H1 (cell line): Measurements from ENCODE around the gene C19orf47. TPM values are rescaled to one million over a fixed set of nuclear protein-coding genes. Genes with fewer than 3 reads are reported as not detected.

Experiments used
- EP300 ChIP-seq, 2 experiments: IDR thresholded peaks; 1 replicate in 1 of 2; 2 replicates in 1 of 2; pipeline ENCODE4 v1.6.1; 2011 to 2012; ENCODE audit warnings: low read depth in 2 of 2, low read length in 2 of 2, mild to moderate bottlenecking in 2 of 2, borderline replicate concordance in 1 of 2, inconsistent platforms in 1 of 2, moderate library complexity in 1 of 2
- RAD21 ChIP-seq, 2 experiments: IDR thresholded peaks in 1 of 2; conservative IDR thresholded peaks in 1 of 2; 2 replicates each; pipeline ENCODE4 v1.6.1; 2011; ENCODE audit warnings: low read depth in 2 of 2, low read length in 2 of 2, improper control_type of control experiment in 1 of 2, inconsistent platforms in 1 of 2, mild to moderate bottlenecking in 1 of 2, moderate library complexity in 1 of 2
- SUZ12 ChIP-seq: fragments of 200-600 bp; sonication (generic); IDR thresholded peaks from 2 replicates; pipeline ENCODE4 v1.6.1; 2012; ENCODE audit warnings: mild to moderate bottlenecking, inconsistent platforms, low read length, moderate library complexity, mixed read lengths
- TAF7 ChIP-seq: optimal IDR thresholded peaks from 2 replicates; pipeline ENCODE3; 2011; ENCODE audit warnings: low read depth, mild to moderate bottlenecking, inconsistent platforms, low read length, moderate library complexity, borderline replicate concordance
- TEAD4 ChIP-seq: IDR thresholded peaks from 2 replicates; pipeline ENCODE4 v1.6.1; 2012; ENCODE audit warnings: low read depth, low read length, inconsistent platforms, mixed read lengths
- YY1 ChIP-seq: IDR thresholded peaks from 2 replicates; pipeline ENCODE4 v1.6.1; 2011; ENCODE audit warnings: low read depth, mild to moderate bottlenecking, low read length
- polyA plus RNA-seq, 7 experiments: library from polyadenylated mRNA; depleted of rRNA in 3 of 7; stranded (reverse) in 5 of 7; unstranded in 2 of 7; fragments of >200 nt in 5 of 7; fragments of 200-250 nt in 2 of 7; gene quantifications; 1 replicate in 5 of 7; 2 replicates in 1 of 7; 4 replicates in 1 of 7; pipeline versions ENCODE4 v1.2.1 to v1.2.3, GENCODE V29; 2011 to 2013; ENCODE audit warnings: missing spikeins in 2 of 7, mixed read lengths in 2 of 7
- total RNA-seq: library from RNA; stranded (reverse); fragmentation: NEBNext Ultra II Directional; extraction: Animal tissue kit (Norgen Biotek cat#: 25700); gene quantifications from 2 replicates; pipeline ENCODE4 v1.2.1, GENCODE V29; 2021

The C19orf47 gene
- total and polyA plus RNA-seq, 2 of the 8 experiments (the other 6 are each of a cell fraction or from before 2014, with no cell fraction given): 17.8 to 27.3 TPM

DNA sequence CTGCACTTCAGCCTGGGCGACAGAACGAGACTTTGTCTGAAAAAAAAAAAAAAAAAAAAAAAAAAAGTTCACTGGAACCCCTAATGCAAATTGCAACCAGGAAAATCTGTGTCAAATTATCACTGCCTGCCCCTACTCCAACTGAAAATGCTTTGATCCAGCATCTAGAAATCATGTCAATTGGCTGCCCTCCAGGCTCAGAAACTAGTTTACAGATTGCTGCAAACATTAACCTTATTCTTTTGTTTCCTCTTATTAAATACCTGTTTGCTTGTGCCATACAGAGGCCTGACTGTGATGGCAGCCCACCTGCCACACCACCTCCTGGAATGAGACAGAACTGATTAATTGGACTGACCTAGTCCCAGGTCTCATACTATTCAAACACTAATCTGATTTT, 44.4 kb downstream of the C19orf47 start (continued):
- no peak for TF ChIP-seq SUZ12
- TF ChIP-seq RAD21 (IDR thresholded peaks at IDR 0.05 in 1 of 2, conservative IDR thresholded peaks at IDR 0.05 in 1 of 2; ENCODE audit: low read depth in 2 of 2, low read length in 2 of 2): no peak
- TF ChIP-seq TEAD4: no peak
- TF ChIP-seq EP300 (IDR thresholded peaks at IDR 0.05; ENCODE audit: borderline replicate concordance in 1 of 2, low read depth in 2 of 2, low read length in 2 of 2): no peak
- TF ChIP-seq YY1: no peak
- TF ChIP-seq TAF7: no peak
